ENCODE results near the gene CRYBG2. TPM values are rescaled to one million over a fixed set of nuclear protein-coding genes. Genes with fewer than 3 reads are reported as not detected.

The CRYBG2 gene
- total RNA-seq, 4 donors from 2014 or later = not detected

DNA sequence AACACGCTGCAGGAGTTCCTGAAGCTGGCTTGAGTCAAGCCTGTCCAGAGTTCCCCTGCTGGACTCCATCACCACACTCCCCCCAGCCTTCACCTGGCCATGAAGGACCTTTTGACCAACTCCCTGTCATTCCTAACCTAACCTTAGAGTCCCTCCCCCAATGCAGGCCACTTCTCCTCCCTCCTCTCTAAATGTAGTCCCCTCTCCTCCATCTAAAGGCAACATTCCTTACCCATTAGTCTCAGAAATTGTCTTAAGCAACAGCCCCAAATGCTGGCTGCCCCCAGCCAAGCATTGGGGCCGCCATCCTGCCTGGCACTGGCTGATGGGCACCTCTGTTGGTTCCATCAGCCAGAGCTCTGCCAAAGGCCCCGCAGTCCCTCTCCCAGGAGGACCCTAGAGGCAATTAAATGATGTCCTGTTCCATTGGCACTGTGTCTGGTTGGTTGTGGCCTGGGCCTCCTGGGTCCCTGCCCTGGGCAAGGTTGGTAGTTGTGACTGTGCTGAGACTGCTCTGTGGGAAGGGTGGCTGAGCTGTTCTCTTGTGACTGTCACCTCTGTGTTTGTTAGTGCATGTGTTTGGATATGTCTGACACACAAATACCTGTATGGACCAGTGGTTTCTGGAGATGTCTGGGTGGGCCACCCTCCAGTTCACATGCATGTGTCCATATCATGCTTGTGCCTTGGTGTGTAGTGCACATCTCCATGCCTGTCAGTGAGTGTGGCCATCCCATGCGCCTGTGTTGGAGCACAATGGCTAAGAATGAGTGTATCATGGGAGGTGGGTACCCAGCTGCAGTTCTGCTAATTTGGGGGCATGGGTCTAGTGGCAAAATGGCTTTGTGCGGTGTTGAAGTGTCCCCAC is 72.6 kb downstream of the CRYBG2 start:
- Histone ChIP-seq H3K27ac (peak overlapping the region; percentile 89 to 98 (median 93)), H3K9me3 (no peaks in the 10 kb centered on the region), H3K36me3 (peaks cover 0 to 26% of the 10 kb centered on the region in 2 donors), H3K4me1 (peaks cover 53 to 69% of the 10 kb centered on the region in 2 donors), H3K27me3 (no peaks in the 10 kb centered on the region), H3K4me3 (no peak overlapping the region)
- intact Hi-C loops (cut with DNase I; ENCODE audit: low total_unique reads) = no loop called here
- in situ Hi-C loops (cut with MboI; ENCODE audit: low sequenced_read_pairs in 4 of 4) = no loop called here
- ATAC-seq (no peak), DNase-seq (no peak)
- no peak for TF ChIP-seq CTCF (IDR thresholded peaks at IDR 0.05 in 4 of 5, conservative IDR thresholded peaks at IDR 0.05 in 1 of 5)
- no peak for TF ChIP-seq POLR2A (IDR thresholded peaks at IDR 0.05)

- H3K27ac ChIP-seq = peak overlapping the region; percentile 89 to 98 (median 93)
- TF ChIP-seq POLR2A (IDR thresholded peaks at IDR 0.05) = no peak
- TF ChIP-seq CTCF (IDR thresholded peaks at IDR 0.05 in 4 of 5, conservative IDR thresholded peaks at IDR 0.05 in 1 of 5) = no peak
- peak overlapping the region; percentile 75 to 84 (median 78) for H3K4me3 ChIP-seq
- in situ Hi-C loops (cut with MboI; ENCODE audit: low sequenced_read_pairs in 4 of 4) (no loop called here), intact Hi-C loops (cut with DNase I; ENCODE audit: low total_unique reads) (no loop called here)
- peaks cover 55 to 69% of the 10 kb centered on the region in 2 donors for H3K4me1 ChIP-seq
- no peaks in the 10 kb centered on the region for H3K9me3 ChIP-seq
- DNase-seq = no peak
- peaks cover 0 to 26% of the 10 kb centered on the region in 2 donors for H3K36me3 ChIP-seq
- H3K27me3 ChIP-seq = no peaks in the 10 kb centered on the region
- no peak for ATAC-seq
Observed at GRCh38 chr1:26280333-26281042, 73.4 kb downstream of the CRYBG2 start.

GRCh38 chr1:26279456-26280332 is 74.2 kb downstream of the CRYBG2 start, which contains the start of gene SH3BGRL3:
TSS of gene SH3BGRL3 (plus strand) at chr1:26280086. CDS start at chr1:26280156, 70 bp downstream.
- in situ Hi-C loops (cut with MboI; ENCODE audit: low sequenced_read_pairs in 4 of 4) (loop anchor here in 2 of 4 donors (5.0 kb wide), 1 partner anchor 43 kb away; no protein-coding TSS in a partner anchor), intact Hi-C loops (cut with DNase I; ENCODE audit: low total_unique reads) (loop anchor here (5.0 kb wide), 1 partner anchor 97 kb away; no protein-coding TSS in a partner anchor)
- no peaks in the 10 kb centered on the region for H3K9me3 ChIP-seq
- DNase-seq (peak; percentile 78 to 82), ATAC-seq (peak; percentile 27 to 40)
- peak within 1 kb of the TSS; percentile 89 to 98 (median 93) for H3K27ac ChIP-seq
- H3K4me3 ChIP-seq = peak within 1 kb of the TSS; percentile 75 to 84 (median 78)
- peaks cover 0 to 26% of the 10 kb centered on the region in 2 donors for H3K36me3 ChIP-seq
- H3K4me1 ChIP-seq = peaks cover 54 to 67% of the 10 kb centered on the region in 2 donors
- H3K27me3 ChIP-seq = no peaks in the 10 kb centered on the region
- TF ChIP-seq POLR2A (IDR thresholded peaks at IDR 0.05) (peak; percentile 84 to 90), CTCF (IDR thresholded peaks at IDR 0.05 in 4 of 5, conservative IDR thresholded peaks at IDR 0.05 in 1 of 5) (peak in 3 of 5 experiments; percentile 8 to 27 (median 20))

Measured in gastrocnemius medialis (tissue), 4 donors.